Progenitor cell of endocrine pancreas (in vitro differentiated cells): ENCODE data around the gene PRRC2B. TPM values are rescaled to one million over a fixed set of nuclear protein-coding genes. Genes with fewer than 3 reads are reported as not detected.

Source experiments
- DNase-seq: peaks from one replicate; pipeline ENCODE4 v3.0.0; 2021; ENCODE audit warnings: low spot score; ENCODE audit not compliant: unreplicated experiment
- H3K27ac Mint-ChIP-seq: 2 replicates; pipeline ENCODE4 v1.8.0; 2021; ENCODE audit warnings: mild to moderate bottlenecking, moderate library complexity, mixed read lengths
- H3K27me3 Mint-ChIP-seq: 2 replicates; pipeline ENCODE4 v1.8.0; 2021; ENCODE audit warnings: mixed read lengths
- H3K36me3 Mint-ChIP-seq: 2 replicates; pipeline ENCODE4 v1.8.0; 2022; ENCODE audit warnings: mixed read lengths; ENCODE audit not compliant: insufficient read depth
- H3K4me1 Mint-ChIP-seq: 2 replicates; pipeline ENCODE4 v1.8.0; 2021; ENCODE audit warnings: low read depth, mixed read lengths
- H3K4me3 Mint-ChIP-seq: 2 replicates; pipeline ENCODE4 v1.8.0; 2021; ENCODE audit warnings: low read depth, mild to moderate bottlenecking, moderate library complexity, mixed read lengths
- H3K9me3 Mint-ChIP-seq: 2 replicates; pipeline ENCODE4 v1.8.0; 2021; ENCODE audit warnings: low read depth, mixed read lengths
- total RNA-seq: library from RNA; stranded (reverse); gene quantifications from 2 replicates; pipeline ENCODE4 v1.2.1, GENCODE V29; 2021
- TF ChIP-seq, protein P1 (sequence below): fragments of 200-600 bp; sonication (generic); IDR thresholded peaks from one replicate; pipeline ENCODE4 v1.5.0; 2021; ENCODE audit warnings: antibody characterized with exemption, mild to moderate bottlenecking; ENCODE audit not compliant: unreplicated experiment

Gene PRRC2B
- total RNA-seq, 1 donor from 2014 or later, result 460 TPM

DNA sequence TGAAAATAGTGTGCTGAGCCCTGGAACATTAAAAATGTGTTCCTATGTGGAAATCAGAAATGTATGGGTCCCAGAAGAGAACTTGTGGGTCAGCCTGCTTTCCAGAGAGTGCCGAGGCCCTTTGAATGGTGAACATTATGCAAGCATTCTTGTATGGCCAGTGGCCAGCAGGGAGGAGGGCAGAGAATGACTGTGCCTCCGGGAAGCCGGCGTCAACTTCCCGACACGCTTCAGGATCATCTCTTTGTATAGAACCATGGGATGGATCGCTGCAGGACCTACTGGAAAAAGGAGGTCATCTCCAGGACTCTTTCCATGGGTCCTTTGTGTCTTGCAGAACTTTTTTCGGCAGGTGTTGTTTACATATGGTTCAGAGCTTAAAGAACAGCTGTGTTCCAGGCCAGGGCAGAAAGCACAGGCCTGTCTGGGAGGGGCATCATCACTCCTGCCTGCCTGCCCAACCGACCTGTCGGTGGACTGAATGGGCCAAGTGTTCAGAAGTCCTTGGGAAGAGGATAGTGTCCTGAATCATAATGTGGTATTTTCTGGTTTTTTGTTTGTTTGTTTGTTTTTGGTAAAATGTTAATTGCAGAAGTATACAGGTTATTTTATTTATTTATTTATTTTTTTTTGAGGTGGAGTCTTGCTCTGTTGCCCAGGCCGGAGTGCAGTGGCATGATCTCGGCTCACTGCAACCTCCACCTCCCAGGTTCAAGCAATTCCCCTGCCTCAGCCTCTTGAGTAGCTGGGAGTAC is 9.0 kb downstream of the PRRC2B start:
- peaks cover 2% of the 10 kb centered on the region for H3K36me3 Mint-ChIP-seq
- TF ChIP-seq, protein P1, sequence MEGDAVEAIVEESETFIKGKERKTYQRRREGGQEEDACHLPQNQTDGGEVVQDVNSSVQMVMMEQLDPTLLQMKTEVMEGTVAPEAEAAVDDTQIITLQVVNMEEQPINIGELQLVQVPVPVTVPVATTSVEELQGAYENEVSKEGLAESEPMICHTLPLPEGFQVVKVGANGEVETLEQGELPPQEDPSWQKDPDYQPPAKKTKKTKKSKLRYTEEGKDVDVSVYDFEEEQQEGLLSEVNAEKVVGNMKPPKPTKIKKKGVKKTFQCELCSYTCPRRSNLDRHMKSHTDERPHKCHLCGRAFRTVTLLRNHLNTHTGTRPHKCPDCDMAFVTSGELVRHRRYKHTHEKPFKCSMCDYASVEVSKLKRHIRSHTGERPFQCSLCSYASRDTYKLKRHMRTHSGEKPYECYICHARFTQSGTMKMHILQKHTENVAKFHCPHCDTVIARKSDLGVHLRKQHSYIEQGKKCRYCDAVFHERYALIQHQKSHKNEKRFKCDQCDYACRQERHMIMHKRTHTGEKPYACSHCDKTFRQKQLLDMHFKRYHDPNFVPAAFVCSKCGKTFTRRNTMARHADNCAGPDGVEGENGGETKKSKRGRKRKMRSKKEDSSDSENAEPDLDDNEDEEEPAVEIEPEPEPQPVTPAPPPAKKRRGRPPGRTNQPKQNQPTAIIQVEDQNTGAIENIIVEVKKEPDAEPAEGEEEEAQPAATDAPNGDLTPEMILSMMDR, result no peak
- H3K27ac Mint-ChIP-seq, result peak overlapping the region; percentile 83
- no peak overlapping the region for H3K4me3 Mint-ChIP-seq
- no peaks in the 10 kb centered on the region for H3K9me3 Mint-ChIP-seq
- no peaks in the 10 kb centered on the region for H3K27me3 Mint-ChIP-seq
- H3K4me1 Mint-ChIP-seq, result peaks cover 65% of the 10 kb centered on the region
- DNase-seq, result no peak

DNA sequence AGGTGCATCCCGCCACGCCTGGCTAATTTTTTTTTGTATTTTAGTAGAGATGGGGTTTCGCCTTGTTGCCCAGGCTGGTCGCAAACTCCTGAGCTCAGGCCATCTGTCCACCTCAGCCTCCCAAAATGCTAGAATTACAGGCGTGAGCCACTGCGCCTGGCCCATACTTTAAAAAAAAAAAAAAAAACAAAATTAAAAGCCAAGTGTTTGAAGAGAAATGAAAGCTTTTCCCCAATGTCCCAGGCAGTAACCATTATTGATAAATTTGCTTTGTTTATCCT is 9.5 kb downstream of the PRRC2B start:
- TF ChIP-seq, protein P1, result no peak
- no peaks in the 10 kb centered on the region for H3K9me3 Mint-ChIP-seq
- no peaks in the 10 kb centered on the region for H3K27me3 Mint-ChIP-seq
- H3K27ac Mint-ChIP-seq, result no peak overlapping the region
- no peak for DNase-seq
- peaks cover 2% of the 10 kb centered on the region for H3K36me3 Mint-ChIP-seq
- H3K4me3 Mint-ChIP-seq, result no peak overlapping the region
- H3K4me1 Mint-ChIP-seq, result peaks cover 64% of the 10 kb centered on the region

DNA sequence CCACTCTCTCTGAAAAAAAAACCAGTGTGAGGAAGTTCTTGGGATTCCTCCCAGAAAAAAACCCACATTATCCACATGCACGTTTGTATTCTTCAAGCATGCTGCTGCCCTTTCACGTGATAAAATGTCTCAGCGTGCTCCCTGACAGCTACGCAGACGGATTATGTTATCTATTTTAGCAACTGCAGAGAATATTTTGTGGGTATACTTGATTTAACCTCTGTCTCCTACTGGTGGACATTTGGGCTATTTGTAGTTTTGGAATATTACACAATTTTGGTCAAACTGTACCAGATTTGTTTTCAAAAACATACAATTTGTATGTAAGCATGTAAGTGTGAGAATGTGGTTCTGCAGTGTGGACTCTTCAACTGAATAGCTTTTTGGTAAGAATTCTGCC is 10.7 kb downstream of the PRRC2B start:
- no peak overlapping the region for H3K4me3 Mint-ChIP-seq
- peak overlapping the region; percentile 92 for H3K27ac Mint-ChIP-seq
- peaks cover 64% of the 10 kb centered on the region for H3K4me1 Mint-ChIP-seq
- DNase-seq, result no peak
- H3K9me3 Mint-ChIP-seq, result no peaks in the 10 kb centered on the region
- peaks cover 2% of the 10 kb centered on the region for H3K36me3 Mint-ChIP-seq
- no peaks in the 10 kb centered on the region for H3K27me3 Mint-ChIP-seq
- TF ChIP-seq, protein P1, result no peak

DNA sequence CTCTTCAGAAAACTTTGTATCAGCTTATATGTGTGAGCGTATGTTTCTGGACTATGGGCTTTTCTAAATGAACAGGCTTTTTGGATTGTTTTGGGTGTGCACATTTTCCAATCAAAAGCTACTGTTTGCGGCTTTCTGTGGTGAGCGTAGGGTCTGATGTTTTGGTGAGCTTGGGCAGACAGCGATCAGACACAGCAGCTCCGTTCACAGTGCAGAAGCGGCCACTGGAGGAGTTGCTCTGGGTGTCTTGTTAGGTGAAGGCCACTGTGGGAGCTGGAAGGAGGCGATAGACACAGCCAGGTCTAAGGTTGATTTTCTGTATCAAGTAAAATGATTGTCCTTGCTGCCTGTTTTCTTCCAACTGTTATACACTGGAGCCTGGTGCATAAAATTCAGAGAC is 11.1 kb downstream of the PRRC2B start:
- Mint-ChIP-seq H3K27me3 (no peaks in the 10 kb centered on the region), H3K9me3 (no peaks in the 10 kb centered on the region), H3K36me3 (peaks cover 2% of the 10 kb centered on the region), H3K4me1 (peaks cover 65% of the 10 kb centered on the region), H3K27ac (peak overlapping the region; percentile 92), H3K4me3 (peak overlapping the region; percentile 29)
- TF ChIP-seq, protein P1, result no peak
- DNase-seq, result no peak

DNA sequence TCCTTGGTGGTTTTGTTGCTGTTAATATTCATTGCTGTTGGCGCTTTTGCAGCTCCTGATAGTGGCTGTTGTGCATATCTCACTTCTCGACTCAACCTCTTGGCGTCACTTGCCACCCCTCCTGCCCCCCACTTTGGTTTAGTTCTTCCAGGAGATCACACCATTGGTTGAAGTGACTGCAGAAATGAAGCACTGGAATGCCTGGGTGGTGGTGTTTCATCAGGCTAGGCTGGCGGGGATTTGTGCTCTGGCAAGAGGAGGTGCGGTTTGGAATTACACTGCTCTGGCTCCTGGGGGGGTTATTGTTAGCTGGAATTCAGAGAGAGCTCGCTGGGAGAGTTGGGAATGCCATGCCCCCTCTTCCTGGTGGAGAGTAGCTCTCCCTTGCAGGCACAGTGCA is 11.5 kb downstream of the PRRC2B start:
- TF ChIP-seq, protein P1, result no peak

More for the DNA sequence above, 11.5 kb downstream of the PRRC2B start:
- Mint-ChIP-seq H3K36me3 (peaks cover 4% of the 10 kb centered on the region), H3K4me1 (peaks cover 69% of the 10 kb centered on the region), H3K27ac (peak overlapping the region; percentile 92), H3K9me3 (no peaks in the 10 kb centered on the region), H3K4me3 (peak overlapping the region; percentile 5), H3K27me3 (no peaks in the 10 kb centered on the region)
- DNase-seq, result no peak
